ENCODE results near the gene PCNT.
"Not testable (repeated sequence)": the region's sequence is repeated elsewhere in the genome, so short reads cannot be mapped to it uniquely, and the experiment has no call there.

Gene PCNT

DNA sequence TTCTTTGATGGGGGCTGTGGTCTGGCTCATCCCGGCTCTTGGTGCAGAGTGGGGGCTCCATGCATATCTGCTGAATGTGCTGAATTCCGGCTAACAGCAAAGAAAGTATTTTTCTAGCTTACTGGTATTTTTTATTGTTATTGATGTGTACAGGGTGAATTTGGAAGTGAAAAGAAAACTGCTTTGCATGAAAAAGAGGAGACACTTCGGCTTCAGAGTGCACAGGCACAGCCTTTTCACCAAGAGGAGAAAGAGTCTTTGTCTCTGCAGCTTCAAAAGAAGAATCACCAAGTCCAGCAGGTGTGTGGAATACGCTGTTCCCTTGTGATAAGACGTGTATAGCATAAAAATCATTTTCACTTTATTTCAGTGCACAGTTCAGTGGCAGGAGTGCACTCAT, 57.6 kb downstream of the PCNT start:
- no peak for DNase-seq (ENCODE audit: low read depth)

DNA sequence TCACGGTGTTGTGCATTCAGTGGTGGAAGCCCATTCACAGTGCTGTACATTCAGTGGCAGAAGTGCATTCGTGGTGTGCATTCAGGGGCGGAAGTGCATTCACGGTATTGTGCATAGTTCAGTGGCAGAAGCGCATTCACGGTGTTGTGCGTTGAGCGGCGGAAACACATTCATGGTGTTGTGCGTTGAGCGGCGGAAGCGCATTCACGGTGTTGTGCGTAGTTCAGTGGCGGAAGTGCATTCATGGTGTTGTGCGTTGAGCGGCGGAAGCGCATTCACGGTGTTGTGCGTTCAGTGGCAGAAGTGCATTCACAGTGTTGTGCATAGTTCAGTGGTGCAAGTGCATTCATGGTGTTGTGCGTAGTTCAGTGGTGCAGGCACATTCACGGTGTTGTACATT, 60.6 kb downstream of the PCNT start:
- DNase-seq (ENCODE audit: low read depth) = no peak

DNA sequence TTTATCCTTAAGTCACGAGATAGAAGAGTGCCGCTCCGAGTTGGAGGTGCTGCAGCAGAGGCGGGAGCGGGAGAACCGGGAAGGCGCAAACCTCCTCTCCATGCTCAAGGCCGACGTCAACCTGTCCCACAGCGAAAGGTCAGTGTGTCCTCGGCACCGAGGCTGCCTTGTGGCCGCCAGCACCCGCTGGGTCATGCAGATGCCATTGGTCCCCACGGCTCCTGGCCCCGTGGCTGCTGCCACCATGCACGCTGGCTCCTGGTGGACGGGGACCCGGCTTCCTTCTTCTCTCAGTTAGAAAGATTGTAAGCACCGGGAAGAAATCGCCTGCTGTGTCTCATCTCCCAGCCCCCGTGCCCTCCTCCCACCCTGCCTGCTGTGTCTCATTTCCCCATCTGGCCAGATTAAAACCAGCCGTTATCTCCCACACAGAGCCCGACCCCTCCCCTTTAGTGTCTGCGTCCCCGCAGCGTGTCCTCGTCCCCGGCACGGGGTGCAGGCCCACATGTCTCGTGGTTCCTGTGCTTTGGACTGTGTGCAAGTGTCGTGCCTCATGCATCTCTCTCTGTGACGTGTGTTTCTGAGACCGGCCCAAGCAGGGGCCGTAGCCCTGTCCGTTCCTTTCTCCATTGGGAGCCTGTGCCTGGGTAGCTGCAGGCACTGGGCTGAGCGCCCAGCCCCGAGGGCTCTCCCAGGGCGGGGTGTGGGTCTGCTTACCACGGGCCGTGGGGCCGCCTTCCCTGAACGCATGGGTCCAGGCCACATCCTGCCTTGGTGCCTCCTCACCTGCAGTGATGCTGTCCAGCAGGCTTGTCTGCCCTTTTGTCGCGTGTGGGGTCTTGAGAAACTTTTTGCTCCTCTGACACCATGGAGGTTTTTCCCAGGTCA, 62.1 kb downstream of the PCNT start:
- DNase-seq (ENCODE audit: low read depth) = no peak

DNA sequence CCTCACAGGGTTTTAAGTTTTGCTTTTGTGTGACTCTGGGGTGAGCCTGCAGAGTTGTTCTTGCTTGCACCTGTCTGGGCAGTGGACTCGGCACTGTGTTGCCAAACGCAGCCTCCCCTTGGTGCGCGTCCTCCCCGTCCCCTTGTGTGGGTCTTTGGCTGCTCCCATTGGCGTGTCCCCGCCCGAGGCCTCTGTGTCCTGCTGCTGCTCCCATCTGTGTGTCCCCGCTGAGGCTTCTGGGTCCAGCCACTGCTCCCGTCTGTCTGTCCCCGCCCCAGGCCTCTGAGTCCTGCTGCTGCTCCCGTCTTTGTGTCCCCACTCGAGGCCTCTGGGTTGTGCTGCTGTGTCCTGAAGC, 62.8 kb downstream of the PCNT start:
- DNase-seq (ENCODE audit: low read depth) = no peak

DNA sequence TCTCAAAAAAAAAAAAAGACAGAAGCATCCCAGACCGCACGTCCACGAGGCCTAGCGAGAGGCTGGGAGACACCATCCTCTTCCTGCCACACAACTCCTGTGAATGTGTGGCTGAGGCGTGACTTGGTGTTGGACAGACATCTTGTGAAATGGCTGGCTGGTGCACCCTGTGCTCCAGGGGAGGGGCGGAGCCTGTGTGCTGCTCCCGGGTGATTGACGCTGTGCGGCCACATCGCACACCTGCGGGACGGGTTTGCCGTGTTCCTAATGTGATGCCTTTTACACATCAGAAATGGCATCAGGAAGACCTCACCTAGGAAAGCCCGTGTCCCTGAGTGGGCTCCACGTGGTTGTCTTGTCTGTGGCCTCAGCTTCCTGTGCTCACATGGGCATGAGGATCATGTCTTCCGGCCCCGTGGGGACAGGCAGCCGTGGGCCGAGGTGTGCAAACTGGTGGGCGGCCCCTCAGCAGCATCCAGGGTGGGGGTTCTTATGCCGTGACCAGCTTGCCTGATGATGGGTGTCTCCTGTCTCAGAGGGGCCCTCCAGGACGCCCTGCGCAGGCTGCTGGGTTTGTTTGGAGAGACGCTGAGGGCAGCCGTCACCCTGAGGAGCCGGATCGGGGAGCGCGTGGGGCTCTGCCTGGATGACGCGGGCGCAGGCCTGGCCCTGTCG, 64.4 kb downstream of the PCNT start:
- no peak for DNase-seq (ENCODE audit: low read depth)

DNA sequence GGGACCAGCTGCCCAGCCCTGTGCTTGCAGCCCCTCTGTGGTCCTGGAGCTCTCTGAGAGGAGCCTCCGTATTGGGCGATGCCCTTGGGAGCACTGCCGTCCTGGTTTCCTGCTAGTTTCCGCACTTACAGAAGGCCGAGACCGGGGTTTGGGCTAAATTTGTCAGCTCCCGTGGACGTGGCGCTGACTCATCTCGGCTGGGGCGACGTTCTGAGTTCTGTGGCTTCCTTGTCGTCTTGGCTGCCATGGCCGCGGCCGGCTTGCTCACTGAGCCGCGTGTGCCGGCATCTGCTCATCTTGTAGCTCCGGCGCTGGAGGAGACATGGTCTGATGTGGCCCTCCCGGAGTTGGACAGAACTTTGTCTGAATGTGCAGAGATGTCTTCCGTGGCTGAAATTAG, 64.9 kb downstream of the PCNT start:
- DNase-seq (ENCODE audit: low read depth) = no peak

DNA sequence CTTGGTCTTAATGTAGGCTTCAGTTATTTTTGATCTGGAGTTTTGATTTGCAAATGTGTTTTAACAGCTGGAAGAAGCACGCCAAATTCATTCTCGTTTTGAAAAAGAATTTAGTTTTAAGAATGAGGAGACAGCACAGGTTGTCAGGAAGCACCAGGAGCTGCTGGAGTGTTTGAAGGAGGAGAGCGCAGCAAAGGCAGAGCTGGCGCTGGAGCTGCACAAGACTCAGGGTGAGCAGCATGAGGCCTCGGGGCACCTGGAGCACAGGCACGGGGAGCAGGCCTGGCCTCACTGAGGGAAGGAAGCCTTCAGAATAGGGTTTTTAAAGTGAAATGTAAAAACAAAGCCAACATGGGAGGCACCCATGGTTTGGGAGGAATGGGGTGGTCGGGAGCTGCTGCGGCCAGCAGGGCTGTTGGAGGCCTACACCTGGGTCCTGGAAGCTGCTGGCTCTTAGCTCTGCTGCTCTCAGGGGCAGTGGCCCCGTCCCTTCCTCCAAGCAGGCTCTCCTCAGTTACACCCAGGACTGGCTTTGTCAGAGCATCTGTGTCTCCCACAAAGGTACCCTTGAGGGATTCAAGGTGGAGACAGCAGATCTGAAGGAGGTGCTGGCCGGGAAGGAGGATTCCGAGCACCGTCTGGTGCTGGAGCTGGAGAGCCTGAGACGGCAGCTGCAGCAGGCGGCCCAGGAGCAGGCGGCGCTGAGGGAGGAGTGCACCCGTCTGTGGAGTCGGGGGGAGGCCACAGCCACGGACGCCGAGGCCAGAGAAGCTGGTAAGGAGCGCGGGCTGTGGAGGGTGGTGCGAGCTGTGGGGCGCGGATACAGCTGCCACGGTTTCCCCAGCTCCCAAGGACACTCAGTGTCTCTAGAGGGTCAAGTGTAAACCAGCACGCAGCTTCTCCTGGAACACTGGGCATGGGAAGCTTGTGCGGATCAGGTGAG, 66.9 kb downstream of the PCNT start:
- DNase-seq (ENCODE audit: low read depth) = no peak

DNA sequence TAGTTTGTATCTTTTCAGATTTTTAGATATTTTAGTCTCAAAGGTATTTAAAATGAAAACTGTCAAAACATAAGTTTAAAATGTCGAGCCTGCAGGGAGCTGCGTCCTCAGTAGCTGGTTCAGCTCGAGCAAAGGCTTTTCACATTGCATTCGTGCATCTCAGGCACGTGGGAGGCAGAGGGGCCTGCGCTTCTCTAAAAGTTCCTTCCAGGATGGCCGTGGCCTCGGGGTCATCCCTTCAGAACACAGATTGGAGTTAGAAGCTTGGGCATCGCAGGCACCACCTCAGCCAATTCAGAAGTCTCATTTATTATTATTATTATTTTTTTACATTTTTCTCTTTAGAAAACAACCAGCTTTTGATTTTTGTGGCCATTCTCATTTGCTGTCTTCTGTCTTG, 67.8 kb downstream of the PCNT start:
- DNase-seq (ENCODE audit: low read depth) = no peak

DNA sequence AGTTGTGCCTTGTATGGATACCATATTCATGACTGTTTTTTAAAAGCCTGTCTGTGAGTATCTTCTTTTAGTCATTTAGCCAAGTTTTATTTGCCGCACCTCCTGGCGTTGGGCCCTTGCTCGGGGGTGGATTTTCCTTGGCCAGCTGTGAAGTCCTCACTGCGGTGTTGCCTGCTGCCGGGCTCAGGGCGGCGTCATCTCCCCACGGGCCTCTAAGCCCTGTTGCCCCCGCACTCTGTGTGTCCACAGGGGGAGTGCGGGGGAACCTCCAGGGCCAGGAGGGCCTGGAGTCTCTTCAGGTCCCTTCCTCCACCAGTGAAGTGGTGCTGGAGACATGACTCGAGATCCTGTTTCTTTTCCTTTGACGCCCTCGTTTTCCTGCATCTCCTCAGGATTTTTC, 69.0 kb downstream of the PCNT start:
- no peak for DNase-seq (ENCODE audit: low read depth)

DNA sequence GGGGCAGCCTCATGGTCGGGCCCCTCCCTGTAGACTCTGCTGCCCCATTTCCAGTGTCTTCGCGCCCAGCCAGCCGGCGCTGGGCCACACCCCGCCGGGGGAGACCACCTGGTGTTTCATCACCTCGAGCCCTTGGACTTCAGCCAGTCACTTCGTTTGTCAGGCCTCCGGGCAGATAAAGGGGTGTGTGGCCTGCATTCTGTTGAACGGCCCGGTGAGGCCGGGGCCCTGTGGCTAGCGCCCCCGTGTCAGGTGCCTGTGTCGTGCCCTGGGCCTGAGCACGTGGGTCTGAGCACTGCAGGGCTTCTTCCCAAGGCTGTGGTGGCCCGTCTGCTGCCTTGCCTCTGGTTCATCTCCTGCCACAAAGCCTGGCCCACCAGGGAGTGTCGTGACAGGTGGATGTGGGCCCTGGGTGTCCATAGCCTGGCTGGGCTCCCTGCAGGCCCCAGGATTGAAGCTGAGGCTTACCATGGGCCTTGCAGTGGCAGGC, 69.5 kb downstream of the PCNT start:
- DNase-seq (ENCODE audit: low read depth) = no peak

DNA sequence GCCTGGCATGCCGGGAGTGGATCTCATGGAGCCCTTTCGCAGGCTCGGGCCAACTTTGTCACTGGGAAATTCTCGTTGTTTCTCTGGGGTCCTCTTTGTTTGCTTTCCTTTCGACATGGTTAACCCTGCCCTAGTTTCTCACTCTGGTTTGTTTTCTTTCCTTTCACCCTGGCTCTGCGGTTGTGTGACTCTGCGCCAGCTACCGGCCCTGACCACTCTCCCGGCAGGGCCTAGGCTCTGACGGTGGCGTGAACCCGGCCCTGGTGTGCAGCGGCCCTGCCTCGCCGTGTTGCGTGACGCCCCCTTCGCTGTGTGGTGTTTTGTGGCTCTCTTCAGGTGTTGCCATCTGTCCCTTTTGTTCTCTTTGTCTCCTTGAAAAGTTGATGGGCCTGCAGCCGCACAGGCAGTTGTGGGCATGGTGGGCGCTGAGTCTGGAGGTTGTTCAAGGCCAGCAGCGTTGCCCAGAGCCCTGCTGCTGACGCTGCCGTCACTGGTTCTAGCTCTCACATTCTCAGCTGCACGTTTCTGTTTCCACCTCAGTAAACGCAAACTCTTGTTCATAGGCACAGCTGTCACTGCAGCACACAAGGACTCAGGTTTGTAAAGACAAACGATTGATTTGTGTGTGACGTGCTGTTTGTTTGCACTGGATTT, 70.1 kb downstream of the PCNT start:
- DNase-seq (ENCODE audit: low read depth) = no peak

DNA sequence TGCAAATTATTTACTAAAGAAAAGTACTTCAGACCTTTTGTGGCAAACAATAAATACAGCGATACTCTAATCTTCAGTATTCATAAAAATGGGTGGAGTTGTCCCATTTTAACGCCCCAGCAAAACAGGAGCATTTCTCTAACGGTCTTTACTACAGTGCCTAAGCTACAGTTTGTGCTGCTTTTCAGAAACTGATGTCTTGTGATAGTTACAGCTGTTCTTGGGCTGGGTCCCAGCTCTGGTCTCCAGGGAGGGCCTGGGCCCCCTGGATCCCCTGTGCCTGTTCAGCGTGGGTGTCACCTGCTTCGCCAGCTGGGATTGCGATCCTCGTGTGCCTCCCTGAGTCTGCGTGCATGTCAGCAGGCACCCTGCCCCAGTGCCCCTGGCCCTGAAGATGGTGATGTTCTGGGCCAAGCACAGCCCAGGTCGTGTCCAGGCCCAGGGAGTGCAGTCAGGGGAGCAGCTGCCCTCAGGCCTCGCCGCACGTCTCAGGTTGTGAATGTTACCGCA, 70.7 kb downstream of the PCNT start:
- no peak for DNase-seq (ENCODE audit: low read depth)

DNA sequence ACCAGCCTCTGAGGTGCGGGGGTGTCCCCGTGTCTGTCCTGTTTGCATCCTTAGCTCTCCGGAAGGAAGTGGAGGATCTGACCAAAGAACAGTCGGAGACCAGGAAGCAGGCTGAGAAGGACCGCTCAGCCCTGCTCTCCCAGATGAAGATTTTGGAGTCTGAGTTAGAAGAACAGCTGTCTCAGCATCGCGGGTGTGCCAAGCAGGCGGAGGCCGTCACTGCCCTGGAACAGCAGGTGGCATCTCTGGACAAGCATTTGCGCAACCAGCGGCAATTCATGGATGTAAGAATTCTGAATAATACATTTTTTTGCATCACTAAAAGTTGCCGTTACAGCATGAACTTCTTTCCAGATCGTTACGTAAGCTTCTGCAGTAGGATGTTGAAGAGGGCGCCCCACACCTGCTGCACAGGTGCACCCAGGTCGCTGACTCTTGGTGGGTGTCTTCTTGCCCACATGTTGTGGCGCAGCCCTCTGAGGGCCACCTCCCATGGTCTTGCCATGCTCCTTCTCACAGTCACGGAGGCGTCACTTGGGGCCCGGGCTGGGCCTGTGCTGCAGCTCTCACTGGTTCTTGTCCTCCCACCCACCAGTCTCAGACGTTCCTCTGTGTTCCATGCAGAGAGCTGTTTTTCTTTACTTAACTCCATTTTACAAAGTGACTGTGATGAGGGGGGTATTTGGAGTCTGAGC, 73.4 kb downstream of the PCNT start:
- no peak for DNase-seq (ENCODE audit: low read depth)

DNA sequence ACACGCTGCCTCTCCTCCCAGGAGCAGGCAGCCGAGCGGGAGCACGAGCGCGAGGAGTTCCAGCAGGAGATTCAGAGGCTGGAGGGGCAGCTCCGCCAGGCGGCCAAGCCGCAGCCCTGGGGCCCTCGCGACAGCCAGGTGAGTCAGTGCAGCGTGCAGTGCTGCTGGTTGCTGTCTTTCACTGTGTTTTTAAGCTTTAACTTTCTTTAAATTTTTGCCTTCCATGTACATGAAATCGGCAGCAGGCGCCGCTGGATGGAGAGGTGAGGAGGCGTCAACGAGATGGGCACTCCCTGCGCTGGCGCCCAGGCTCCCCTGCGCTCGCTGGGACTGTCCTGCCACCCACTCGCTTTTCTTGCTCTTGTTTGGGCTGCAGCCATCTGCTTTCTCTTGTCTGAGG, 74.0 kb downstream of the PCNT start:
- DNase-seq (ENCODE audit: low read depth) = no peak

DNA sequence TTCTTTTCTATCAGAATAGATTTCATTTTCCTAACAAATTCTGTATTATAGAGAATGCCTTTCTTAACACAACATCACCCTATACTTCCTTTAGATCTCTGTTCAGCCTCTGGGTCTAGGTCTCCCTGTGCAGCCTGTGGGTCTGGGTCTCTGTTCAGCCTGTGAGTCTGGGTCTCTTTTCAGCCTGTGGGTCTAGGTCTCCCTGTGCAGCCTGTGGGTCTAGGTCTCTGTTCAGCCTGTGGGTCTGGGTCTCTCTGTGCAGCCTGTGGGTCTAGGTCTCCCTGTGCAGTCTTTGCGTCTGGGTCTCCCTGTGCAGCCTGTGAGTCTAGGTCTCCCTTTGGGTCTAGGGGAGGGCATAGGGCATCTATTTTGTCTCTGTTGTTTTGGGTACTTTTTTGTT, 75.2 kb downstream of the PCNT start:
- DNase-seq (ENCODE audit: low read depth) = no peak

DNA sequence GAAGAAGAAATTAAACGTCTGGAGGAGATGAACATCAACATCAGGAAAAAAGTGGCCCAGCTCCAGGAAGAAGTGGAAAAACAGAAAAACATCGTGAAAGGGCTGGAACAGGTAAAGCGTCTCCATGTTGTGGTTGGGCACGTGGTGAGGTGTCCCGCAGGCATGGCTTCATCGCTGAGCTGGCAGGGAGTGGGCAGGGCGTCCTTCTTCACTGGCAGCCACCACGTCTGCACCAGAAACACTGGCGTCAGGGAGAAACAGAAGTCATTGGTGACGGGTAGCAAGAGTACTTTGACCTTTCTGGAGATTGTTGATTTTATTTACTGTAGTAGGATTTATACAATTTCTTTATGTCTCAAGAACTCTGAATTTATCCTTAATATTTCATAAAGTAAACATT, 75.7 kb downstream of the PCNT start:
- DNase-seq (ENCODE audit: low read depth) = no peak

DNA sequence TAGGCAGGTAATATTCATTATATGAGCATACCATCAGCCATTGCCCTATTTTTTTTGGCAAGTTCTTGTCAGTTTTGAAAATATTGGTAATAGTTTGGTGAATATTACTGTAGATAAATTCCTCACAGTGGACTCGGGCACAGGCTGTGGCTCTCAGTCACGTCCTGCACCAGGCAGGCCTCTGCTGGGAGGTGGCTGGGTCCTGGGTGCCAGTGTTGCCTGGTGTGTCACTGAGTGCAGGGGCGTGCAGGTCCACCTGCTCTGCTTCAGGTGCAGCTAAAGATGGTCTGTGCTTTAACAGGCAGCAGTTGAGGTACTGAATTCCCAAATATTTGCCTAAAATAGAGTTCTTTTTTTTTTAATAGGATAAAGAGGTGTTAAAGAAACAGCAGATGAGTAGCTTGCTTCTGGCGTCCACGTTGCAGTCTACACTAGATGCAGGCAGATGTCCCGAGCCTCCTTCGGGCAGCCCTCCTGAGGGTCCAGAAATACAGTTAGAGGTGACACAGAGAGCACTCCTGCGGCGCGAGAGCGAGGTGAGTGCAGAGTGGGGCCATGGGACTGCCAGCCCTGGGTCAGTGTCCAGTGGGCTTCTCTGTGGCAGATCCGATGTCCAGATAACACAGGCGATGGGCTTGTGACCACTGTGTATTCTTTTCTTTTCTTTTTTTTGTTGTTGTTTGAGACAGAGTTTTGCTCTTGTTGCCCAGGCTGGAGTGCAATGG, 77.4 kb downstream of the PCNT start:
- DNase-seq (ENCODE audit: low read depth) = no peak

DNA sequence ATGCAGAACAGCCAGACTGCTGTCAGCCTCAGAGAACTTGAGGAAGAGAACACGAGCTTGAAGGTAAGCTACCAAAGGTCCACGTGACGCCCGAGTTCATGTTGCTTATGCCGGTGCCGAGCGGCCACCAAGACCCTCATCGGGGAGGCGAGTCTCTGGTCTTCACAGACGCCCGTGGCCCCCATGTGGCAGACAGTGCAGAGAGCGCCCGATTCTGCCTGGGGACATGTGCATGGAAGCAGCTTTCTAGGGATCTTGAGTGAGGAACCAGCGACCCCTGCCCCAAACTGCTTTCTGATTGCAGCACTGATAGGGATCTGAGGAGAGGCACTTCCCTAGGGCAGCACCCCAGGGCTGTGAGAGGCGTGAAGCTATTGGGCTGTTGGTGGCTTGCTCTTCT, 78.5 kb downstream of the PCNT start:
- no peak for DNase-seq (ENCODE audit: low read depth)

DNA sequence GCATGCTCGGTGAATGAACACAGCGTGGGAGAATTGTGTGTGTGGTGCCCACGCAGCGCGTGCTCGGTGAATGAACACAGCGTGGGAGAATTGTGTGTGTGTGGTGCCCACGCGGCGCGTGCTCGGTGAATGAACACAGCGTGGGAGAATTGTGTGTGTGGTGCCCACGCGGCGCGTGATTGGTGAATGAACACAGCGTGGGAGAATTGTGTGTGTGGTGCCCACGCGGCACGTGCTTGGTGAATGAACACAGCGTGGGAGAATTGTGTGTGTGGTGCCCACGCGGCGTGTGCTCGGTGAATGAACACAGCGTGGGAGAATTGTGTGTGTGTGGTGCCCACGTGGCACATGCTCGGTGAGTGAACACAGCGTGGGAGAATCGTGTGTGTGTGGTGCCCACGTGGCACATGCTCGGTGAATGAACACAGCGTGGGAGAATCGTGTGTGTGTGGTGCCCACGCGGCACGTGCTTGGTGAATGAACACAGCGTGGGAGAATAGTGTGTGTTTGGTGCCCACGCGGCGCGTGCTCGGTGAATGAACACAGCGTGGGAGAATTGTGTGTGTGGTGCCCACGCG, 79.4 kb downstream of the PCNT start:
- not testable (repeated sequence) for DNase-seq (ENCODE audit: low read depth)

DNA sequence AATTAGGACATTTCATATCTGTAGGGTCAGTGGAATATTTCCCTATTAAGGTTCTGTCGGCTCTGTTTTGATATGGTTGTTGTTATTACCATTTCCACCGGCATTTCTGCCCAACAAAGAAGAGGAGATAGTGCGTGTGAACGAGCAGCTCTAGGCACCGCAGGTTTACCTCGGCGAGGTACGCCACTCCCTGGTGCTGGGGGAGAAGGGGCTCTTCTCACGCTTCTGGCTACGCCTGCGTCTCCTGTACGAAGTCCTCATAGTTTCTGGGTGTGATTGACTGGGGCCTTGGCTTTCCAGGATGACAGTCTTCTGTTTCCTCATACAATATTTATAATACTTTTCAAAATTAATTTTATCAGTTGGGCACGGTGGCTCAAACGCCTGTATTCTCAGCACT, 80.3 kb downstream of the PCNT start:
- no peak for DNase-seq (ENCODE audit: low read depth)
